GM21526 (cell line): ENCODE data around the gene LILRB3.
"Not testable (repeated sequence)": the region's sequence is repeated elsewhere in the genome, so short reads cannot be mapped to it uniquely, and the experiment has no call there.

Experiments
- ATAC-seq: cut with Tn5 transposase; IDR thresholded peaks from one replicate; pipeline ENCODE4 v1.9.1; 2021; ENCODE audit warnings: moderate library complexity; ENCODE audit not compliant: unreplicated experiment, low FRiP score

LILRB3 gene

GRCh38 chr19:54171736-54172431, 50.9 kb downstream of the LILRB3 start:
- not testable (repeated sequence) for ATAC-seq

GRCh38 chr19:54169149-54169740, 53.6 kb downstream of the LILRB3 start:
- no peak for ATAC-seq

- ATAC-seq, result no peak
Observed at GRCh38 chr19:54168174-54168917, 54.5 kb downstream of the LILRB3 start.
